K562 (cell line): ENCODE data around the gene DPEP2. TPM values are rescaled to one million over a fixed set of nuclear protein-coding genes. Genes with fewer than 3 reads are reported as not detected.

Source experiments
- ARID2 ChIP-seq: fragments of 450-650 bp; IDR thresholded peaks from 2 replicates; pipeline ENCODE4 v1.6.1; 2017; ENCODE audit warnings: antibody characterized with exemption, mild to moderate bottlenecking
- ARNT ChIP-seq, 2 experiments: fragments of 450-650 bp; IDR thresholded peaks; 2 replicates each; pipeline ENCODE4 v1.6.1; 2016; ENCODE audit warnings: mild to moderate bottlenecking in 1 of 2
- CC2D1A ChIP-seq: fragments of 450-650 bp; IDR thresholded peaks from 2 replicates; pipeline ENCODE4 v1.6.1; 2017; ENCODE audit warnings: mild to moderate bottlenecking
- CHCHD3 ChIP-seq: fragments of 250-450 bp; sonication (Bioruptor Pico); IDR thresholded peaks from 2 replicates; pipeline ENCODE4 v2.1.2; 2022; ENCODE audit warnings: mild to moderate bottlenecking
- DEAF1 ChIP-seq: fragments of 450-650 bp; formaldehyde crosslinking; IDR thresholded peaks from 2 replicates; pipeline ENCODE4 v1.4.0; 2020; ENCODE audit warnings: mild to moderate bottlenecking, moderate library complexity
- EP400 ChIP-seq: fragments of 450-650 bp; IDR thresholded peaks from 2 replicates; pipeline ENCODE4 v1.6.1; 2017; ENCODE audit warnings: antibody characterized with exemption, mild to moderate bottlenecking, moderate library complexity
- ETV1 ChIP-seq: fragments of 450-650 bp; conservative IDR thresholded peaks from 2 replicates; pipeline ENCODE4 v1.6.1; 2016; ENCODE audit warnings: missing genetic modification characterization, control low read depth, low read depth, missing compliant biosample characterization
- ETV5 ChIP-seq: sonication (generic); formaldehyde crosslinking; IDR thresholded peaks from 2 replicates; pipeline ENCODE4 v1.4.0; 2020; ENCODE audit warnings: low read depth, mild to moderate bottlenecking, missing genetic modification reagents
- LCOR ChIP-seq: sonication (generic); formaldehyde crosslinking; IDR thresholded peaks from 2 replicates; pipeline ENCODE4 v1.8.0; 2022; ENCODE audit warnings: mild to moderate bottlenecking, missing genetic modification reagents
- NBN ChIP-seq: fragments of 450-650 bp; IDR thresholded peaks from 2 replicates; pipeline ENCODE4 v1.6.1; 2016; ENCODE audit warnings: low read depth, mild to moderate bottlenecking
- NCOA4 ChIP-seq: fragments of 450-650 bp; IDR thresholded peaks from 2 replicates; pipeline ENCODE4 v1.6.1; 2018; ENCODE audit warnings: mild to moderate bottlenecking; ENCODE audit not compliant: partially characterized antibody
- NR3C1 ChIP-seq: sonication (generic); formaldehyde crosslinking; IDR thresholded peaks from 2 replicates; pipeline ENCODE4 v1.8.1; 2022; ENCODE audit warnings: missing genetic modification reagents
- PCBP1 ChIP-seq: fragments of 200-400 bp; formaldehyde crosslinking; IDR thresholded peaks from 2 replicates; pipeline ENCODE4 v1.6.1; 2018; ENCODE audit warnings: mild to moderate bottlenecking, low read depth, low read length; ENCODE audit not compliant: poor library complexity, severe bottlenecking
- ZFP1 ChIP-seq: fragments of 450-650 bp; formaldehyde crosslinking; IDR thresholded peaks from 2 replicates; pipeline ENCODE4 v1.4.0; 2020; ENCODE audit warnings: mild to moderate bottlenecking, mixed read lengths
- ZFX ChIP-seq: sonication (generic); formaldehyde crosslinking; IDR thresholded peaks from 2 replicates; pipeline ENCODE4 v1.8.0; 2022; ENCODE audit warnings: mild to moderate bottlenecking, missing genetic modification reagents, moderate library complexity
- ZNF277 ChIP-seq: fragments of 250-450 bp; sonication (Bioruptor Pico); IDR thresholded peaks from 2 replicates; pipeline ENCODE4 v1.8.0; 2022; ENCODE audit warnings: inconsistent platforms, mild to moderate bottlenecking, moderate library complexity, borderline replicate concordance
- ZNF318 ChIP-seq, 2 experiments: fragments of 450-650 bp; IDR thresholded peaks; 2 replicates each; pipeline ENCODE4 v1.6.1; 2016; ENCODE audit warnings: mild to moderate bottlenecking in 2 of 2, borderline replicate concordance in 1 of 2, low read depth in 1 of 2, moderate library complexity in 1 of 2
- ZNF354B ChIP-seq: fragments of 250-450 bp; sonication (Bioruptor Pico); IDR thresholded peaks from 2 replicates; pipeline ENCODE4 v1.4.0; 2020
- polyA plus RNA-seq, 8 experiments: library from polyadenylated mRNA; depleted of rRNA in 4 of 8; stranded (reverse) in 5 of 8; unstranded in 3 of 8; fragments of >200 nt; fragmentation: Nextera tagmentation in 2 of 8; fragmentation: Illumina TruSeq in 1 of 8; extraction: Ambion mirVana in 2 of 8; extraction: Trizol in 1 of 8; gene quantifications; 2 replicates each; pipeline versions ENCODE4 v1.2.1 to v1.2.3, GENCODE V29; 2011 to 2014; ENCODE audit warnings: inconsistent platforms in 1 of 8, missing spikeins in 1 of 8
- total RNA-seq, 7 experiments: library from RNA; depleted of rRNA in 6 of 7; stranded (reverse); fragments of >200 nt in 6 of 7; fragmentation: Illumina TruSeq in 2 of 7; extraction: Trizol in 2 of 7; gene quantifications; 2 replicates each; pipeline versions ENCODE4 v1.2.1 to v1.2.3, GENCODE V29; 2011 to 2021; ENCODE audit warnings: low replicate concordance in 1 of 7

DPEP2 gene
- total and polyA plus RNA-seq, 9 of the 15 experiments (the other 6 are each of a cell fraction or from before 2014, with no cell fraction given), result 0.14 to 1.2 (median 0.38) TPM

GRCh38 chr16:68040506-68041288 is 41.4 kb upstream of the DPEP2 start (continued):
- TF ChIP-seq ZNF318 (IDR thresholded peaks at IDR 0.05; ENCODE audit: borderline replicate concordance in 1 of 2, low read depth in 1 of 2) (0 out of 4 replicates have a peak, but pooled peaks of 1 of the 2 experiments have one; percentile 42), ARNT (IDR thresholded peaks at IDR 0.05) (no peak), NR3C1 (CRISPR knock-in tag) (no peak), DEAF1 (CRISPR knock-in tag) (peak; percentile 86), NBN (no peak), ZFP1 (CRISPR knock-in tag) (no peak), EP400 (peak; percentile 50; the same call in 1 of the 2 replicates), ETV1 (tag) (no peak), ZNF277 (CRISPR knock-in tag) (no peak), NCOA4 (no peak), PCBP1 (no peak), CHCHD3 (no peak), ARID2 (0 out of 2 replicates have a peak, but pooled peaks have one; percentile 24), ZNF354B (CRISPR knock-in tag) (no peak), CC2D1A (peak; percentile 68), ZFX (CRISPR knock-in tag) (no peak), LCOR (CRISPR knock-in tag) (no peak), ETV5 (CRISPR knock-in tag) (no peak)
